Neural cell (in vitro differentiated cells): ENCODE data around the gene KRTAP5-8.

ENCODE experiments used
- CTCF ChIP-seq: fragments of 450-650 bp; IDR thresholded peaks from 2 replicates; pipeline ENCODE4 v1.5.1; 2014; ENCODE audit warnings: antibody characterized with exemption, mild to moderate bottlenecking, moderate library complexity; ENCODE audit not compliant: poor library complexity, severe bottlenecking
- EP300 ChIP-seq: fragments of 450-650 bp; conservative IDR thresholded peaks from 2 replicates; pipeline ENCODE4 v1.6.1; 2014; ENCODE audit warnings: antibody characterized with exemption, mild to moderate bottlenecking, moderate library complexity; ENCODE audit not compliant: poor library complexity, severe bottlenecking
- EZH2 ChIP-seq: fragments of 200-600, 300-800 bp; shearing (Covaris generic), sonication (generic); IDR thresholded peaks from 2 replicates; pipeline ENCODE4 v1.6.1; 2014; ENCODE audit warnings: antibody characterized with exemption, low read length, borderline replicate concordance, mild to moderate bottlenecking; ENCODE audit not compliant: insufficient read depth, poor library complexity, severe bottlenecking

GRCh38 chr11:71545405-71545966 lies 7.7 kb downstream of the KRTAP5-8 start:
- TF ChIP-seq EP300 (no peak), CTCF (no peak), EZH2 (no peak)
